Adrenal gland (tissue), 12 donors: Measurements from ENCODE around the gene VAMP5. TPM values are rescaled to one million over a fixed set of nuclear protein-coding genes. Genes with fewer than 3 reads are reported as not detected.

Source experiments
- DNase-seq, 7 donors: peaks; one replicate each; pipeline ENCODE4 v3.0.0-alpha.2; 2019 to 2020
- H3K27ac ChIP-seq, 5 donors: fragments of 200-600 bp; sonication (generic) in 4 of 5; 1 replicate in 3 of 5; 2 replicates in 2 of 5; pipeline versions ENCODE4 v1.5.1 to v1.8.0; 2016 to 2020; ENCODE audit warnings: mild to moderate bottlenecking in 1 of 5
- H3K27me3 ChIP-seq: fragments of 200-600 bp; 2 replicates; pipeline ENCODE4 v1.8.0; 2021
- H3K36me3 ChIP-seq, 2 donors: fragments of 200-600 bp; replicated peaks in 1 of 2; 1 replicate in 1 of 2; 2 replicates in 1 of 2; pipeline versions ENCODE4 v1.5.1 to v1.8.0; 2018 to 2022
- H3K4me1 ChIP-seq, 2 donors: fragments of 200-600 bp; replicated peaks in 1 of 2; 1 replicate in 1 of 2; 2 replicates in 1 of 2; pipeline versions ENCODE4 v1.5.1 to v1.8.0; 2018 to 2021
- H3K4me3 ChIP-seq, 4 donors: fragments of 200-600 bp; sonication (generic) in 3 of 4; one replicate each; pipeline ENCODE4 v1.5.1; 2016 to 2018
- H3K9me3 ChIP-seq, 3 donors: fragments of 200-600 bp; sonication (generic) in 1 of 3; replicated peaks in 1 of 3; 1 replicate in 2 of 3; 2 replicates in 1 of 3; pipeline versions ENCODE4 v1.5.1 to v1.8.0; 2016 to 2021
- POLR2A ChIP-seq, 2 donors: fragments of 450-650 bp; IDR thresholded peaks; one replicate each; pipeline ENCODE4 v1.6.1; 2017; ENCODE audit warnings: antibody characterized with exemption in 2 of 2, mild to moderate bottlenecking in 2 of 2, moderate library complexity in 1 of 2
- WGBS, 4 donors: extraction: QIAGEN DNeasy Blood & Tissue Kit in 2 of 4; methylation state at CpG; one replicate each; pipeline versions ENCODE4 v1.1.5 to v1.1.7; 2013 to 2017; 5-methylcytosine and 5-hydroxymethylcytosine counted together
- intact Hi-C, 2 donors: fragments of 100-400 bp; cut with DNase I; formaldehyde crosslinking; loops; one replicate each; pipeline versions ENCODE4 v1.14.1 to v1.15.0; 2022 to 2023
- polyA plus RNA-seq, 3 donors: library from polyadenylated mRNA; stranded (reverse); fragments of 200-250 nt in 2 of 3; fragments of 350-450 nt in 1 of 3; fragmentation: Illumina TruSeq in 1 of 3; extraction: RNeasy Lipid Tissue Mini Kit (QIAGEN cat#74804) in 1 of 3; gene quantifications; one replicate each; pipeline ENCODE4 v1.2.3, GENCODE V29; 2013 to 2014
- total RNA-seq, 9 donors: library from RNA; depleted of rRNA in 4 of 9; stranded (reverse); fragments of >200 nt in 4 of 9; fragments of 120-200 nt in 1 of 9; fragmentation: NEBNext Ultra II Directional in 1 of 9; extraction: Animal tissue kit (Norgen Biotek cat#: 25700) in 1 of 9; gene quantifications; one replicate each; pipeline versions ENCODE4 v1.1.0 to v1.2.4, GENCODE V29; 2013 to 2023
- TF ChIP-seq, protein P1 (sequence below), 6 experiments: fragments of 450-650 bp in 4 of 6; fragments of 200-600 bp in 2 of 6; sonication (generic) in 1 of 6; IDR thresholded peaks; 1 replicate in 5 of 6; 2 replicates in 1 of 6; pipeline versions ENCODE4 v1.5.1 to v1.8.0; 2016 to 2021; ENCODE audit warnings: antibody characterized with exemption in 6 of 6, mild to moderate bottlenecking in 2 of 6, moderate library complexity in 1 of 6
- donor health status: healthy with polysubstance abuse.
- donor health status: Bipolar disorder and iron deficiency.
- donor health status: DM: yes; HTN: yes; CAD: no.
- donor health status: DM: no; HTN: no; CAD: no.
- donor health status: DM: no; HTN: no; CAD: no.
- donor health status: DM: yes; HTN: yes; CAD: no.

VAMP5 gene
- total and polyA plus RNA-seq, 12 donors: 30.2 to 130 (median 78.3) TPM

DNA sequence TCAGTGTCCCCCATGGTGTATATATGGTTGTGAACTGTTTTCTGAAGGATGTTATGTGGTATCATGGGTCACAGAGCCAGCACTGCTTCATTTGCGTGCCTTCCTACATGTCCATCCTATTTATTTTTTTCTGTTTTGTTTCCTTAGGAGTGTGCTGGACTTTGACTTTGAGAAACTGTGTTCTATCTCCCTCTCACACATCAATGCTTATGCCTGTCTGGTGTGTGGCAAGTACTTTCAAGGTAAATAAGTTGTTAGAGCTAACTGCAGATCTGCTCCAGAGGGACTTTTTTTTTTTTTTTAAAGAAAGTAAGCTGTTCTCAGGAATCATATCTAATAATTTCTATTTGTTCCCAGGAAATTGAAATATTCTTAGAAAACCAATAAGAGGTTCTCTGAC lies 37.1 kb downstream of the VAMP5 start:
- no peak overlapping the region for H3K4me3 ChIP-seq
- 89 to 100% (median 98%) methylated on average over 1 of the region's 1 CpG for whole genome bisulfite sequencing, 4 donors

DNA sequence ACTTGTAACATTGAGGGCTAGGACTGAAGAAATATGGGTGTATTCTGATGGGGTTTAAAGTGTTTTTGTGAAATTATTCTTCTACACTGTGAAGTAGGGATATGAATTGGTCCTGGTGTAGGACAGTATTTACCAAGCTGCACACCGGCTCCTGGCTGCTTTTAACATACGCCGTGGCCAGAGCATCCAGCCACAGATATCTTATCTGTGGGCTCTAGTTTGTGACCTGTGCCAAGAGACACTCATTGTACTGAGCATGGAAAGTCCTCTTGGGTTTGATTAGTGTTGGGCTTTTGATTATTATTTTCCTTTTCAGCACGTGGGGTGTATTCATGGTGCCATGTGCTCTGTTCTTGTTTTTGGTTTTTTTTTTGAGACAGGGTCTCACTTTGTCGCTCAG lies 39.8 kb downstream of the VAMP5 start:
- TF ChIP-seq POLR2A (IDR thresholded peaks at IDR 0.05): no peak
- TF ChIP-seq, protein P1, sequence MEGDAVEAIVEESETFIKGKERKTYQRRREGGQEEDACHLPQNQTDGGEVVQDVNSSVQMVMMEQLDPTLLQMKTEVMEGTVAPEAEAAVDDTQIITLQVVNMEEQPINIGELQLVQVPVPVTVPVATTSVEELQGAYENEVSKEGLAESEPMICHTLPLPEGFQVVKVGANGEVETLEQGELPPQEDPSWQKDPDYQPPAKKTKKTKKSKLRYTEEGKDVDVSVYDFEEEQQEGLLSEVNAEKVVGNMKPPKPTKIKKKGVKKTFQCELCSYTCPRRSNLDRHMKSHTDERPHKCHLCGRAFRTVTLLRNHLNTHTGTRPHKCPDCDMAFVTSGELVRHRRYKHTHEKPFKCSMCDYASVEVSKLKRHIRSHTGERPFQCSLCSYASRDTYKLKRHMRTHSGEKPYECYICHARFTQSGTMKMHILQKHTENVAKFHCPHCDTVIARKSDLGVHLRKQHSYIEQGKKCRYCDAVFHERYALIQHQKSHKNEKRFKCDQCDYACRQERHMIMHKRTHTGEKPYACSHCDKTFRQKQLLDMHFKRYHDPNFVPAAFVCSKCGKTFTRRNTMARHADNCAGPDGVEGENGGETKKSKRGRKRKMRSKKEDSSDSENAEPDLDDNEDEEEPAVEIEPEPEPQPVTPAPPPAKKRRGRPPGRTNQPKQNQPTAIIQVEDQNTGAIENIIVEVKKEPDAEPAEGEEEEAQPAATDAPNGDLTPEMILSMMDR (IDR thresholded peaks at IDR 0.05): no peak
- 90 to 97% (median 94%) methylated on average over 5 of the region's 5 CpGs for WGBS, 4 donors
- H3K27me3 ChIP-seq: no peaks in the 10 kb centered on the region
- no peak for DNase-seq
- no peak overlapping the region for H3K4me3 ChIP-seq
- no peak overlapping the region for H3K27ac ChIP-seq
- H3K9me3 ChIP-seq: no peaks in the 10 kb centered on the region
- intact Hi-C loops: no loop called here
- no peaks in the 10 kb centered on the region for H3K4me1 ChIP-seq
- H3K36me3 ChIP-seq: peaks cover 0 to 81% of the 10 kb centered on the region in 2 donors

More for the DNA sequence above, 37.1 kb downstream of the VAMP5 start:
- H3K36me3 ChIP-seq: peaks cover 0 to 55% of the 10 kb centered on the region in 2 donors
- no peaks in the 10 kb centered on the region for H3K27me3 ChIP-seq
- peaks cover 9 to 15% of the 10 kb centered on the region in 2 donors for H3K4me1 ChIP-seq
- DNase-seq: no peak
- intact Hi-C loops: no loop called here
- no peaks in the 10 kb centered on the region for H3K9me3 ChIP-seq
- H3K27ac ChIP-seq: no peak overlapping the region
- TF ChIP-seq, protein P1 (IDR thresholded peaks at IDR 0.05): no peak
- no peak for TF ChIP-seq POLR2A (IDR thresholded peaks at IDR 0.05)

DNA sequence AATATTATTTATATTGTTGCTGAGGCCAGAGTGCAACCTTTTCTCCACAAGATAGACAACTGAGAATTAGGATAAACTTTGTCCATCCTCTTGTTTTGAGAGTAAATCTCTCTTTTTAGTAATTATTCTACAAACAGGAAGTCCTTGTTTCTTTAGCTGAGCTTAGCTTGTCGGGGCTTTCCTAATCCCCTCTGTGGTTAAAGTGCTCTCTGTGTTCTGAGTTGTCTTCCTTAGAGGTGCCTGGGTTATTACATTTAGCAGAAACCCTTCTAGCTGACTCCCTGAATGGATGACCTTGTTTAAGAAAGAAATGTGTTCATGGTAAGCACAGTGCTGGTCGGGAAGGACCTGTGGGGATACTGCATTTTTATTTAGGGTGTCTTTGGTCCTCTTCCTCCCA lies 44.4 kb downstream of the VAMP5 start:
- Histone ChIP-seq H3K27ac (no peak overlapping the region), H3K27me3 (no peaks in the 10 kb centered on the region), H3K4me3 (no peak overlapping the region), H3K9me3 (no peaks in the 10 kb centered on the region), H3K4me1 (no peaks in the 10 kb centered on the region), H3K36me3 (peaks cover 0 to 97% of the 10 kb centered on the region in 2 donors)
- DNase-seq: no peak
- TF ChIP-seq POLR2A (IDR thresholded peaks at IDR 0.05): no peak
- TF ChIP-seq, protein P1 (IDR thresholded peaks at IDR 0.05): no peak
- intact Hi-C loops: no loop called here
- WGBS, 4 donors: 62 to 84% (median 73%) methylated on average over 2 of the region's 2 CpGs

DNA sequence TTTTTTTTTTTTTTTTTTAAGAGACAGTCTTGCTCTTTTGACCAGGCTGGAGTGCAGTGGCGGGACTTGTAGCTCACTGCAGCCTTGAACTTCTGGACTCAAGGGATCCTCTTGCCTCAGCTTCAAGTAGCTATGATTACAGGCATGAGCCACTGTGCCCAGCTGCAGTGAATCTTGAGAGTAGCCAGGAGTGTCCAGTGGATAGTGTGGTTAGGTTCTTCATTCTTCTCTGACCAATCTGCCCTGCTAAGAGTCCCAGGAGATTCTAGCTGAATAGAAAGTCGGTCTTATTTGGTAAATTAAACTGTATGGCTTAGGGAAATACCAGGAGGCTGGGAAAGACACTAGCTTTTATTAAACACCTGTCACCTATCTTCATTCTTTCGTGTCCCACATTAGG lies 47.1 kb downstream of the VAMP5 start:
- intact Hi-C loops: loop anchor here in 1 of 2 donors (10.0 kb wide), 1 partner anchor 183 kb away; no protein-coding TSS in a partner anchor
- Histone ChIP-seq H3K27me3 (no peaks in the 10 kb centered on the region), H3K36me3 (peaks cover 0 to 91% of the 10 kb centered on the region in 2 donors), H3K4me3 (no peak overlapping the region), H3K4me1 (peaks cover 0 to 8% of the 10 kb centered on the region in 2 donors), H3K9me3 (no peaks in the 10 kb centered on the region), H3K27ac (no peak overlapping the region)
- WGBS, 4 donors: 89 to 96% (median 93%) methylated on average over 3 of the region's 3 CpGs
- TF ChIP-seq, protein P1 (IDR thresholded peaks at IDR 0.05): no peak
- TF ChIP-seq POLR2A (IDR thresholded peaks at IDR 0.05): no peak
- no peak for DNase-seq
